ENCODE data around the gene CDC123.
"Not testable (repeated sequence)": the region's sequence is repeated elsewhere in the genome, so short reads cannot be mapped to it uniquely, and the experiment has no call there.

DNA sequence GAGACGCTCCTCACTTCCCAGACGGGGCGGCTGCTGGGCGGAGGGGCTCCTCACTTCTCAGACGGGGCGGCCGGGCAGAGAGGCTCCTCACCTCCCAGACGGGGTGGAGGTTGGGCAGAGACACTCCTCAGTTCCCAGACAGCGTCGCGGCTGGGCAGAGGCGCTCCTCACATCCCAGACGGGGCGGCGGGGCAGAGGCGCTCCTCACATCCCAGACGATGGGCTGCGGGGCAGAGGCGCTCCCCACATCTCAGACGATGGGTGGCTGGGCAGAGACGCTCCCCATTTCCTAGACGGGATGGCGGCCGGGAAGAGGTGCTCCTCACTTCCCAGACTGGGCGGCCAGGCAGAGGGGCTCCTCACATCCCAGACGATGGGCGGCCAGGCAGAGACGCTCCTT lies 30.4 kb downstream of the CDC123 start:
- TF ChIP-seq, protein P1, sequence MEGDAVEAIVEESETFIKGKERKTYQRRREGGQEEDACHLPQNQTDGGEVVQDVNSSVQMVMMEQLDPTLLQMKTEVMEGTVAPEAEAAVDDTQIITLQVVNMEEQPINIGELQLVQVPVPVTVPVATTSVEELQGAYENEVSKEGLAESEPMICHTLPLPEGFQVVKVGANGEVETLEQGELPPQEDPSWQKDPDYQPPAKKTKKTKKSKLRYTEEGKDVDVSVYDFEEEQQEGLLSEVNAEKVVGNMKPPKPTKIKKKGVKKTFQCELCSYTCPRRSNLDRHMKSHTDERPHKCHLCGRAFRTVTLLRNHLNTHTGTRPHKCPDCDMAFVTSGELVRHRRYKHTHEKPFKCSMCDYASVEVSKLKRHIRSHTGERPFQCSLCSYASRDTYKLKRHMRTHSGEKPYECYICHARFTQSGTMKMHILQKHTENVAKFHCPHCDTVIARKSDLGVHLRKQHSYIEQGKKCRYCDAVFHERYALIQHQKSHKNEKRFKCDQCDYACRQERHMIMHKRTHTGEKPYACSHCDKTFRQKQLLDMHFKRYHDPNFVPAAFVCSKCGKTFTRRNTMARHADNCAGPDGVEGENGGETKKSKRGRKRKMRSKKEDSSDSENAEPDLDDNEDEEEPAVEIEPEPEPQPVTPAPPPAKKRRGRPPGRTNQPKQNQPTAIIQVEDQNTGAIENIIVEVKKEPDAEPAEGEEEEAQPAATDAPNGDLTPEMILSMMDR (IDR thresholded peaks at IDR 0.05 in 2 of 3, conservative IDR thresholded peaks at IDR 0.05 in 1 of 3; ENCODE audit: borderline replicate concordance in 1 of 3, insufficient read depth in 1 of 3, low read depth in 2 of 3, low read length in 2 of 3): not testable (repeated sequence)
- TF ChIP-seq, protein P2, sequence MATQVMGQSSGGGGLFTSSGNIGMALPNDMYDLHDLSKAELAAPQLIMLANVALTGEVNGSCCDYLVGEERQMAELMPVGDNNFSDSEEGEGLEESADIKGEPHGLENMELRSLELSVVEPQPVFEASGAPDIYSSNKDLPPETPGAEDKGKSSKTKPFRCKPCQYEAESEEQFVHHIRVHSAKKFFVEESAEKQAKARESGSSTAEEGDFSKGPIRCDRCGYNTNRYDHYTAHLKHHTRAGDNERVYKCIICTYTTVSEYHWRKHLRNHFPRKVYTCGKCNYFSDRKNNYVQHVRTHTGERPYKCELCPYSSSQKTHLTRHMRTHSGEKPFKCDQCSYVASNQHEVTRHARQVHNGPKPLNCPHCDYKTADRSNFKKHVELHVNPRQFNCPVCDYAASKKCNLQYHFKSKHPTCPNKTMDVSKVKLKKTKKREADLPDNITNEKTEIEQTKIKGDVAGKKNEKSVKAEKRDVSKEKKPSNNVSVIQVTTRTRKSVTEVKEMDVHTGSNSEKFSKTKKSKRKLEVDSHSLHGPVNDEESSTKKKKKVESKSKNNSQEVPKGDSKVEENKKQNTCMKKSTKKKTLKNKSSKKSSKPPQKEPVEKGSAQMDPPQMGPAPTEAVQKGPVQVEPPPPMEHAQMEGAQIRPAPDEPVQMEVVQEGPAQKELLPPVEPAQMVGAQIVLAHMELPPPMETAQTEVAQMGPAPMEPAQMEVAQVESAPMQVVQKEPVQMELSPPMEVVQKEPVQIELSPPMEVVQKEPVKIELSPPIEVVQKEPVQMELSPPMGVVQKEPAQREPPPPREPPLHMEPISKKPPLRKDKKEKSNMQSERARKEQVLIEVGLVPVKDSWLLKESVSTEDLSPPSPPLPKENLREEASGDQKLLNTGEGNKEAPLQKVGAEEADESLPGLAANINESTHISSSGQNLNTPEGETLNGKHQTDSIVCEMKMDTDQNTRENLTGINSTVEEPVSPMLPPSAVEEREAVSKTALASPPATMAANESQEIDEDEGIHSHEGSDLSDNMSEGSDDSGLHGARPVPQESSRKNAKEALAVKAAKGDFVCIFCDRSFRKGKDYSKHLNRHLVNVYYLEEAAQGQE (IDR thresholded peaks at IDR 0.05; ENCODE audit: low read depth): not testable (repeated sequence)
- not testable (repeated sequence) for TF ChIP-seq EZH2phosphoT487 (IDR thresholded peaks at IDR 0.05; ENCODE audit: borderline replicate concordance); EGR1 (IDR thresholded peaks at IDR 0.05; ENCODE audit: low read depth); JUND (IDR thresholded peaks at IDR 0.05); EZH2 (IDR thresholded peaks at IDR 0.05); CBX3 (IDR thresholded peaks at IDR 0.05; ENCODE audit: low read depth); SRF (IDR thresholded peaks at IDR 0.05; ENCODE audit: low read depth); CEBPB (IDR thresholded peaks at IDR 0.05; ENCODE audit: low read depth); YY1 (IDR thresholded peaks at IDR 0.05; ENCODE audit: extremely low read depth, insufficient replicate concordance, low read depth, low read length); ZNF274 (IDR thresholded peaks at IDR 0.05; ENCODE audit: low read depth, low read length); TCF7L2 (IDR thresholded peaks at IDR 0.05; ENCODE audit: borderline replicate concordance, extremely low read depth, insufficient read depth, insufficient read length); POLR2A (IDR thresholded peaks at IDR 0.05; ENCODE audit: borderline replicate concordance, extremely low read depth, insufficient read depth, insufficient read length)
- TF ChIP-seq, protein P3, sequence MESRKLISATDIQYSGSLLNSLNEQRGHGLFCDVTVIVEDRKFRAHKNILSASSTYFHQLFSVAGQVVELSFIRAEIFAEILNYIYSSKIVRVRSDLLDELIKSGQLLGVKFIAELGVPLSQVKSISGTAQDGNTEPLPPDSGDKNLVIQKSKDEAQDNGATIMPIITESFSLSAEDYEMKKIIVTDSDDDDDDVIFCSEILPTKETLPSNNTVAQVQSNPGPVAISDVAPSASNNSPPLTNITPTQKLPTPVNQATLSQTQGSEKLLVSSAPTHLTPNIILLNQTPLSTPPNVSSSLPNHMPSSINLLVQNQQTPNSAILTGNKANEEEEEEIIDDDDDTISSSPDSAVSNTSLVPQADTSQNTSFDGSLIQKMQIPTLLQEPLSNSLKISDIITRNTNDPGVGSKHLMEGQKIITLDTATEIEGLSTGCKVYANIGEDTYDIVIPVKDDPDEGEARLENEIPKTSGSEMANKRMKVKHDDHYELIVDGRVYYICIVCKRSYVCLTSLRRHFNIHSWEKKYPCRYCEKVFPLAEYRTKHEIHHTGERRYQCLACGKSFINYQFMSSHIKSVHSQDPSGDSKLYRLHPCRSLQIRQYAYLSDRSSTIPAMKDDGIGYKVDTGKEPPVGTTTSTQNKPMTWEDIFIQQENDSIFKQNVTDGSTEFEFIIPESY (IDR thresholded peaks at IDR 0.05; ENCODE audit: extremely low read depth, insufficient replicate concordance, low read length): not testable (repeated sequence)

Data from HCT116 (cell line).